Hematopoietic multipotent progenitor cell treated with erythropoietin and hydrocortisone succinate and interleukin-3 and kit ligand, for 15 days (in vitro differentiated cells): ENCODE data around the gene LTBP1.
"Not testable (repeated sequence)": the region's sequence is repeated elsewhere in the genome, so short reads cannot be mapped to it uniquely, and the experiment has no call there.

Source experiments
- DNase-seq: peaks from one replicate; pipeline ENCODE4 v3.0.0-alpha.2; 2015; ENCODE audit warnings: low spot score

Gene LTBP1

GRCh38 chr2:33038799-33039198 is 92.0 kb downstream of the LTBP1 start:
- DNase-seq = no peak

- DNase-seq = no peak
Measured at GRCh38 chr2:33040541-33040940, 93.8 kb downstream of the LTBP1 start.

DNA sequence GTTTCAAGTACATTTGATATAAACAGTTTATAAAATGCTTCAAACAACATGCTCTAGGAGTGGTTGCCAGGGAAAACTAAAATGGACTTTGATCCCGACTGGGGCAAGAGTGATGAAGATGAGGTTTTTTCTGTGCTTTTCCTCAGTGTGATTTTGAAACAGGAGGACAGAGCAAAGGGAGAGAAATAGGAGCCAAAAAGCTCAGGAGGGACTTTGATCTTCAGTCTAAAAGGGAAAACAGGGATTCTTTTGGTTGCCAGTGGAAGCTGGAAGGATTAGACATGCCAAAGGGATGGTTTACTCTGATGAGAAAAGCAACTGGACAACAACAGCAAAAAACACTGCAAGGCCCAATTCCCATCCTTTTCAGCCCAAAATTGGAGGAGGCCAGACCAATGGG is 95.5 kb downstream of the LTBP1 start:
- DNase-seq = no peak

DNA sequence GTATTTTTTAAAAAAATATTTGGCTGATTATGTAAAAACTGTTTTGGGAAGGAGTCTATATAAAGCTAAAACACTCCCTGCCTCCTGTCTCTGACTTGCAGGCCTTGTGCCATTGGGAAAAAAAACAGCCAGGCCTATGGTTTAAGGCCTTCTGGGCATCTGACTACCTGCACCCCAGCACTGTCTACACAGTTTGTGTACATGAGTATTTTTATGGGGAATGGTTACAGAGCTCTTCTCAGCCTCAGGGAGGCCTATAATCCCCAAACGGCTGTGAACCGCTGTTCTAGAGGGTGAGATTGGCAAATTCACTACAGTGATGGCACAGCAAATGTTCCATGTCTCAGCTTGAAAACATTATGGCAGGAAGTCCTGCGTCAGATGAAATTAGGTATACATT is 96.1 kb downstream of the LTBP1 start:
- no peak for DNase-seq

DNA sequence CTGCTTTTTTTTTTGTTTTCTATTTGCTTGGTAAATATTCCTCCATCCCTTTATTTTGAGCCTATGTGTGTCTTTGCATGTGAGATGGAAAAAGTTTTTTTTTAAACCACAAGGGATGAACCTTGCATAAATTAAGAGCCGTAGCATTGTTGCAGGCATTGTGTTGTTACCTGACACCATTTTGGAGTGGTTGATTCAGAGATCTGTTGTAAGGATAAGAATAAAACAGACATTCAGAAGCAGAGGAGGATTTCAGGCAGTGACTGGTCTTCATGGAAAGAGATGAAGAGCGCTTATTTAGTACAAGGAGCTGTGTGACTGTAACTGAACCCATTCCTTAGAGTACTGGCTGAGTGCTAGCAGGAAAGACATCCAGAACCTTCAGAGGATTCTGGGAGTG is 101.2 kb downstream of the LTBP1 start:
- DNase-seq = no peak

GRCh38 chr2:33051586-33052360 is 105.0 kb downstream of the LTBP1 start:
- DNase-seq = no peak

- no peak for DNase-seq
Measured at GRCh38 chr2:33052361-33052735, 105.6 kb downstream of the LTBP1 start.

DNA sequence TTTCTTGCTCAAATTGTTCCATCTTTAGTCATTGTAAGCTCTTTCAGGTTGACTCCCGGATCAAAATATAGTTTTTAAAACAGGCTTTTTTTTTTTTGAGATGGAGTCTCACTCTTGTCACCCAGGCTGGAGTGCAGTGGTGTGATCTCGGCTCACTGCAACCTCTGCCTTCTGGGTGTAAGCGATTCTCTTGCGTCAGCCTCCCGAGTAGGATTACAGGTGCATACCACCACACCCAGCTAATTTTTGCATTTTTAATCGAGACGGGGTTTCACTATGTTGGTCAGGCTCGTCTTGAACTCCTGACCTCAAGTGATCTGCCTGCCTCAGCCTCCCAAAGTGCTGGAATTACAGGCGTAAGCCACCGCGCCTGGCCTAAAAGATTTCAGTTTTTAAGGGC is 106.0 kb downstream of the LTBP1 start:
- DNase-seq = not testable (repeated sequence)

- no peak for DNase-seq
Measured at GRCh38 chr2:33056170-33056569, 109.4 kb downstream of the LTBP1 start.

GRCh38 chr2:33057307-33058028 is 110.7 kb downstream of the LTBP1 start:
- not testable (repeated sequence) for DNase-seq

DNA sequence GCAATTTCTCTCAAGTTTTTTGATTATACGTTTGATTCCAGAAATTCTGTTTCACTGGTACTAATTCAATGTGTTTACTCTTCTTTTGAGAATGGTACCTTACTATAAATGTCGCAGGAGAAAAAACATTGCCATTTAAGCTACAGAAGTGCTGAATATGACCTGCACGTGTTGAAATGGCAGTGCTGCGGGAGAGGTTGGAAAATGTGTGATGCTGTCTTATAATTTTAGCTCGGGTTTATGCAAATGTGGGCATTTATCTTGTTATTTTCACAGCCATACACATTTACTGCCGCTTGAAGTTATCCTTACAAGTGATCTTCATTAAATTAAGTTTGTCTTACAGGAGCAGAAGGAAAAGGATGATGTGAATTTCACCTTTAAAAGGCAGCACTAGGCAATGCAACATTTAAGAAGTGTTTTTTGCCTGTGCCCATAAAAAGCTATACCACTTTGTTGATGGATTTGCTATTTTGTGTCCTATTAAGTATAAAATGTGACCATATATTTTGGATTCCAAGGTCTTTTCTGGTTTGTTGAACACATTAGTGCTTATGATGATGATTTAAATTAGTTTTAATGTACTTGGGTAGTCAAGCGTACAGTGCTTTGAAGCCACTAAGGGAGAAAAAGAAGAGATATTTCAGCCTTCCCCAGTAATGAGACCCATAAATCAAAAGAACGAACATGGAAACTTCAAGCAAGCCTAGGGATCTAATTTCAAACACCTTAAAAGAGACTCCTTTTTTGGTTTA is 112.1 kb downstream of the LTBP1 start:
- no peak for DNase-seq

DNA sequence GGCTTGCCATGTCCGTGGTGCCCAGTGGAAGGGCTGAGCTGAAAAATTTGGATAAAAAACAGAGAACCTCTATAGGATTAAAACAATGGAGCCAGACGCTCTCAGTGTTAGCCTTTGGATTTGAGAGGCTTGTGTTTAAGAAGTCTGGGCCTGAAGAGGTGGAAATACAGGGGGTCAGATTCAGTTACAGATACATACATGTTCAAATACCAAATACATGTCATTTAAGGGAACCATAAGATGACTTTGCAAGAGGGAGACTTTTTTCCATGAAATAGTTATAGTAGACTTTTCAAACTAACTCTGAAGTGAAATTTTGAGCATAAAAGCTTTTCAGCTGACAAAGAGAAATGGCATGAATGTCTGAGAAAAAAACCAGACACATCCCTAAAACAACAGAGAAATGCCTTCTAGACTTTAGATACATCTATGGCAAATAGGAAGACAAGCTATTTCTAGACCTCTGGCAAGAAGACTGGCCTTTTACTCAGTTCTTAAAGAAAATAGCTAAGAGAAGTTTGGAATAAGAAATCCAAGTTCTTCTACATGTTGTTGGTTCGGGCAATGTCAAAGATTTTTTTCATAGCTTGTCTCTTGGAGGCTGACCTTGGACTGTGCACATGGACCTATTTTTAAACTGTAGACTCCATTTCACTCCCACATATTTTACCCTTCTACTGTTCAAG is 112.9 kb downstream of the LTBP1 start:
- no peak for DNase-seq

DNA sequence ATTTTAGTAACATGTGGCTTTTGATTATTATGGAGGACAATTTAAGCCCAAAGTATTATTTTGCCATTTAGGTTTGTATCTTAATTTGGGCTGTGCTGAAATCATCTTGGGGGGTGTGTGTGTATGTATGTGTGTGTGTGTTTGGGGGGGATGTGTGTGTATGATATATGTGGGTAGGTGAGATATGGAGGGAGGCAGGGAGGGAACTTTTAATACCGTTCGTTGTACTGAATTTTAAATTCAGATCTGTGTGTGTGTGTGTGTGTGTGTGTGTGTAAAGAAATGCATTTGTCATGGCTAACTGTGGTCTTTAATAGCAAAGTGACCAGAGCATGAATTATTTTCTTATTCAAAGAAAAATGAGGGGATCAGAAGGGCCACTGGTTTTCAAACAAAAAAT is 113.7 kb downstream of the LTBP1 start:
- DNase-seq = no peak

GRCh38 chr2:33062665-33063250 is 116.0 kb downstream of the LTBP1 start:
- no peak for DNase-seq

GRCh38 chr2:33064349-33064801 is 117.6 kb downstream of the LTBP1 start:
- DNase-seq = no peak

DNA sequence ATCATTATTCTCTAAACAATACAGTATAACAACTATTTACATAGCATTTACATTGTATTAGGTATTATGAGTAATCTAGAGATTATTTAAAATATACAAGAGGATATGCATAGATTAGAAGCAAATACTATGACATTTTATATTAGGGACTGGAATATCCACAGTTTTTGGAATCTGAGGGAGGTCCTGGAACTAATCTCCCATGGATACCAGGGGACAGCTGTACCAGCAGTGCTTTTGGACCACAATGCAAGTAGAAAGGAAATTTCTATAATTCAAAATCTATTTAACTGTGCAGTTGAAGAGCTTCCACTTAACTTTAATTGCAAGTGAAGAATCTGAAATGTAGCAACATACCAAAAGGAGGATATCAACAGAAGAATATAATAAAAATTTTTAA is 120.8 kb downstream of the LTBP1 start:
- DNase-seq = no peak

GRCh38 chr2:33068261-33068660 is 121.5 kb downstream of the LTBP1 start:
- DNase-seq = no peak

DNA sequence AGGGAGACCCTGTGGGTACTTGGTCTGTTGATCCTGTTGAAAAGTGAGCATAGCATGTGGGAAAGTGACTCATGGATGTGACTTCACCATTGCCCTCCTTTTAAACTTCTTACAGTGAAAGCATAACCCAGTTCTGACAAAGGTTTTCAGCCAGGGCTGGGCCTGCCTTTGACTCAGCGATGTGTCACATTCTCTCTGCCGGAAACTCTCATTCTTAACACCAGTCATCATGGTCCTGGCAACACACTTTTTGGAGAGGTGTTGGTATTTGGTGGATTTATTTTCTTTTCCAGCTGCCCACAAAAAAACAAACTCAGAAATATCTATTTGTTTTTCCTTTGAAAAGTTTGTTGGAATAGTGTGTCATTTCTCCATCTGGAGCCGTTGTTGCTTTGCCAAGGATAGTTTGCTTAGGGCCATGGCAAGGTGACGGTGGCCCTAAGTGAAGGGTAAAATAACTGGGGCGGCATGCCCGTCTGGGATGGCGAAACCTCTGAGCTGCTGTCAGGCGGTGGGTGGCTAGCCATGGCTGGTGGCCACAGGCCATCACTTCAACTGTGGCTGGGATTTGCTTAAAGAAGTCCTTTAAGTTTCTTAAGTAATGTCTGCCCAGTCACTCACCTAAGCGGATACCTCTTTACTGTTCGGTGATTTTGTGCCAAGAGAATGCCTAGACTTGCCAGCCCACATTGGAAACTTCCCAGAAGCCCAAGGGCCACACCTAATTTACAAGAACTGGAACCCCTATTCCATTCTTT is 123.3 kb downstream of the LTBP1 start:
- DNase-seq = no peak

DNA sequence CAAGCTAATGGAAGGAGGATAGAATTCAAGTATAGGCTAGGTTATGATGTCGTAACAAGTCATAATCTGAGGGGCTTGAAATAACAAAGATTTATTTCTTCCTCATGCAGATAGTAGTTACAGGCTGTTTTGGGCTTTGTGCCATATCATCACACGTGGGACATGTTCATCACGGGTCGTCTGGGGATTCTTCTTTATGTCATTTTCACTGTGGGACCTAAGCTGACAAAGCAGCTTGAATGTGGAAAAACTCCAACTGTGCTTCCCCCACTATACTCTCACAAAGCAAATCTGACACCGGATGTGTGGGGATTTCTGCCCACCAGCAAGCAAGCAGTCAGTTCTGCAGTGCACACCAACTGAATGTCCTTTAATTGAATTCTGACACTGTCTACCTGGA is 124.8 kb downstream of the LTBP1 start:
- no peak for DNase-seq

- no peak for DNase-seq
Measured at GRCh38 chr2:33072614-33073013, 125.9 kb downstream of the LTBP1 start.

GRCh38 chr2:33073018-33073417 is 126.3 kb downstream of the LTBP1 start:
- no peak for DNase-seq
